Astrocyte of the hippocampus (primary cell): ENCODE results near the gene CRIM1.
A peak's percentile ranks its signal among the peaks of the same experiment; 100 is the strongest.
"Not testable (repeated sequence)": the region's sequence is repeated elsewhere in the genome, so short reads cannot be mapped to it uniquely, and the experiment has no call there.

Experiments
- DNase-seq: peaks from one replicate; pipeline ENCODE4 v3.0.0; 2011; ENCODE audit warnings: low read depth, low spot score

CRIM1 gene

GRCh38 chr2:36355151-36355889 lies at the start of gene CRIM1:
Gene CRIM1, plus strand, starts transcription at chr2:36355778. Its CDS starts 515 bp downstream, at chr2:36356293.
- DNase-seq, result peak; percentile 97

- no peak for DNase-seq
Observed at GRCh38 chr2:36307441-36307840, 48.1 kb upstream of the CRIM1 start.

GRCh38 chr2:36310444-36310843 lies 45.1 kb upstream of the CRIM1 start:
- DNase-seq, result not testable (repeated sequence)

- DNase-seq, result no peak
Observed at GRCh38 chr2:36318547-36318946, 37.0 kb upstream of the CRIM1 start.

GRCh38 chr2:36322108-36322507 lies 33.5 kb upstream of the CRIM1 start:
- DNase-seq, result peak; percentile 55

- DNase-seq, result no peak
Observed at GRCh38 chr2:36326286-36326685, 29.3 kb upstream of the CRIM1 start.

- DNase-seq, result peak; percentile 68
Observed at GRCh38 chr2:36329251-36329650, 26.3 kb upstream of the CRIM1 start.

- peak; percentile 83 for DNase-seq
Observed at GRCh38 chr2:36329746-36330472, 25.7 kb upstream of the CRIM1 start.

- DNase-seq, result peak; percentile 35
Observed at GRCh38 chr2:36330473-36331395, 24.8 kb upstream of the CRIM1 start.

GRCh38 chr2:36333350-36334012 lies 22.1 kb upstream of the CRIM1 start:
- no peak for DNase-seq

- DNase-seq, result no peak
Observed at GRCh38 chr2:36335597-36335996, 20.0 kb upstream of the CRIM1 start.

- DNase-seq, result no peak
Observed at GRCh38 chr2:36336321-36336720, 19.3 kb upstream of the CRIM1 start.

- DNase-seq, result no peak
Observed at GRCh38 chr2:36337354-36337753, 18.2 kb upstream of the CRIM1 start.

GRCh38 chr2:36338124-36338826 lies 17.3 kb upstream of the CRIM1 start:
- DNase-seq, result no peak

- peak; percentile 70 for DNase-seq
Observed at GRCh38 chr2:36338827-36339145, 16.8 kb upstream of the CRIM1 start.

GRCh38 chr2:36339607-36340218 lies 15.9 kb upstream of the CRIM1 start:
- peak; percentile 64 for DNase-seq

- DNase-seq, result no peak
Observed at GRCh38 chr2:36343606-36344005, 12.0 kb upstream of the CRIM1 start.

GRCh38 chr2:36348721-36349120 lies 6.9 kb upstream of the CRIM1 start:
- no peak for DNase-seq

GRCh38 chr2:36351291-36351690 lies 4.3 kb upstream of the CRIM1 start:
- DNase-seq, result no peak

GRCh38 chr2:36351736-36352349 lies 3.7 kb upstream of the CRIM1 start:
- peak; percentile 73 for DNase-seq
